GM23338 (cell line): Measurements from ENCODE around the gene FAM76A. TPM values are rescaled to one million over a fixed set of nuclear protein-coding genes. Genes with fewer than 3 reads are reported as not detected.

ENCODE experiments used
- ATAC-seq: fragments of 200-7000 bp; cut with Tn5 transposase; 3 replicates; pipeline ENCODE4 v1.9.1; 2020
- DNase-seq: peaks from one replicate; pipeline ENCODE4 v3.0.0-alpha.2; 2015; ENCODE audit warnings: low spot score
- H2AFZ ChIP-seq: fragments of 200-600 bp; sonication (generic); 2 replicates; pipeline ENCODE4 v1.8.0; 2016; ENCODE audit warnings: antibody characterized with exemption, mild to moderate bottlenecking, moderate library complexity
- H3F3A ChIP-seq: fragments of 200-600 bp; sonication (generic); replicated peaks from 2 replicates; pipeline ENCODE4 v1.8.0; 2017; ENCODE audit warnings: antibody characterized with exemption, mixed run types, low read depth
- H3K27ac ChIP-seq: fragments of 200-600 bp; sonication (generic); 2 replicates; pipeline ENCODE4 v1.6.1; 2016; ENCODE audit warnings: low read depth
- H3K27me3 ChIP-seq: fragments of 200-600 bp; sonication (generic); 2 replicates; pipeline ENCODE4 v1.8.0; 2016; ENCODE audit warnings: mild to moderate bottlenecking, mixed run types, moderate library complexity; ENCODE audit not compliant: insufficient read depth
- H3K36me3 ChIP-seq: fragments of 200-600 bp; sonication (generic); 2 replicates; pipeline ENCODE4 v1.8.0; 2016; ENCODE audit warnings: mild to moderate bottlenecking; ENCODE audit not compliant: insufficient read depth
- H3K4me1 ChIP-seq: fragments of 200-600 bp; sonication (generic); 2 replicates; pipeline ENCODE4 v1.8.0; 2016; ENCODE audit warnings: mild to moderate bottlenecking, moderate library complexity; ENCODE audit not compliant: insufficient read depth
- H3K4me2 ChIP-seq: fragments of 200-600 bp; sonication (generic); 2 replicates; pipeline ENCODE4 v1.7.1; 2017; ENCODE audit warnings: mixed run types
- H3K4me3 ChIP-seq: fragments of 200-600 bp; sonication (generic); 2 replicates; pipeline ENCODE4 v1.6.1; 2016; ENCODE audit warnings: mixed run types
- H3K79me2 ChIP-seq: fragments of 200-600 bp; sonication (generic); replicated peaks from 2 replicates; pipeline ENCODE4 v1.8.0; 2017; ENCODE audit warnings: mild to moderate bottlenecking; ENCODE audit not compliant: insufficient read depth
- H3K9me2 ChIP-seq: fragments of 200-600 bp; sonication (generic); 2 replicates; pipeline ENCODE4 v1.8.0; 2017; ENCODE audit not compliant: insufficient read depth
- H4K20me1 ChIP-seq: fragments of 200-600 bp; sonication (generic); replicated peaks from 2 replicates; pipeline ENCODE4 v1.8.0; 2017; ENCODE audit warnings: mild to moderate bottlenecking; ENCODE audit not compliant: insufficient read depth
- H3K27ac Mint-ChIP-seq: 2 replicates; pipeline ENCODE4 v1.8.0; 2020; ENCODE audit warnings: inconsistent platforms, mild to moderate bottlenecking, moderate library complexity, mixed read lengths
- H3K27me3 Mint-ChIP-seq: 3 replicates; pipeline ENCODE4 v1.8.0; 2022; ENCODE audit warnings: low read depth, mild to moderate bottlenecking, moderate library complexity, mixed read lengths, inconsistent platforms; ENCODE audit not compliant: insufficient read depth, poor library complexity
- H3K36me3 Mint-ChIP-seq: 3 replicates; pipeline ENCODE4 v1.8.0; 2021; ENCODE audit warnings: low read depth, mild to moderate bottlenecking, inconsistent platforms, moderate library complexity, mixed read lengths
- H3K4me1 Mint-ChIP-seq: 3 replicates; pipeline ENCODE4 v1.8.0; 2020; ENCODE audit warnings: mild to moderate bottlenecking, inconsistent platforms, mixed read lengths
- H3K4me3 Mint-ChIP-seq: 3 replicates; pipeline ENCODE4 v1.8.0; 2021; ENCODE audit warnings: moderate library complexity, mild to moderate bottlenecking, inconsistent platforms, mixed read lengths
- H3K9me3 Mint-ChIP-seq: 3 replicates; pipeline ENCODE4 v1.8.0; 2020; ENCODE audit warnings: moderate library complexity, mild to moderate bottlenecking, inconsistent platforms, mixed read lengths
- CREB1 ChIP-seq: fragments of 250-450 bp; sonication (Bioruptor Pico); IDR thresholded peaks from 2 replicates; pipeline ENCODE4 v1.5.0; 2020; ENCODE audit warnings: low read depth, mild to moderate bottlenecking, moderate library complexity
- CTCF ChIP-seq, 2 experiments: fragments of 200-600 bp in 1 of 2; sonication (generic) in 1 of 2; conservative IDR thresholded peaks; 2 replicates each; pipeline versions ENCODE4 v1.5.1 to v1.6.1; 2016 to 2017; ENCODE audit warnings: antibody characterized with exemption in 2 of 2, low read depth in 2 of 2, mild to moderate bottlenecking in 2 of 2, moderate library complexity in 1 of 2
- EZH2 ChIP-seq: fragments of 200-600 bp; sonication (generic); IDR thresholded peaks from one replicate; pipeline ENCODE4 v1.8.0; 2017; ENCODE audit warnings: antibody characterized with exemption, mild to moderate bottlenecking, low read depth; ENCODE audit not compliant: unreplicated experiment
- EZH2phosphoT487 ChIP-seq: fragments of 200-600 bp; sonication (generic); IDR thresholded peaks from one replicate; pipeline ENCODE4 v1.8.1; 2018; ENCODE audit warnings: antibody characterized with exemption; ENCODE audit not compliant: unreplicated experiment
- NANOG ChIP-seq: IDR thresholded peaks from 2 replicates; pipeline ENCODE4 v1.6.1; 2016; ENCODE audit warnings: antibody characterized with exemption, borderline replicate concordance
- POLR2AphosphoS5 ChIP-seq: IDR thresholded peaks from 2 replicates; pipeline ENCODE4 v1.6.1; 2016; ENCODE audit warnings: antibody characterized with exemption, low read depth
- REST ChIP-seq: IDR thresholded peaks from one replicate; pipeline ENCODE4 v1.6.1; 2018; ENCODE audit warnings: antibody characterized with exemption; ENCODE audit not compliant: unreplicated experiment
- ZNF114 ChIP-seq: fragments of 250-450 bp; sonication (Bioruptor Pico); IDR thresholded peaks from 2 replicates; pipeline ENCODE4 v1.5.0; 2020; ENCODE audit warnings: mild to moderate bottlenecking, moderate library complexity
- polyA plus RNA-seq: library from polyadenylated mRNA; unstranded; fragments of >200 nt; fragmentation: Nextera tagmentation; extraction: Ambion mirVana; gene quantifications from 2 replicates; pipeline ENCODE4 v1.2.1, GENCODE V29; 2016
- total RNA-seq: library from RNA; depleted of rRNA; stranded (reverse); fragments of >200 nt; shearing (Covaris generic); gene quantifications from 2 replicates; pipeline ENCODE4 v1.2.3, GENCODE V29; 2014

FAM76A gene
- total and polyA plus RNA-seq, 2 experiments from 2014 or later, result 12.5 to 13.8 TPM

GRCh38 chr1:27779122-27779521, 53.4 kb downstream of the FAM76A start:
- no peak for TF ChIP-seq CTCF (conservative IDR thresholded peaks at IDR 0.05; ENCODE audit: low read depth in 2 of 2)
- no peaks in the 10 kb centered on the region for H3K9me2 ChIP-seq
- no peak overlapping the region for H3K4me3 Mint-ChIP-seq
- H3F3A ChIP-seq, result no peaks in the 10 kb centered on the region
- H3K4me2 ChIP-seq, result no peak overlapping the region
- H3K27ac Mint-ChIP-seq, result no peak overlapping the region
- no peaks in the 10 kb centered on the region for H3K9me3 Mint-ChIP-seq
- H2AFZ ChIP-seq, result no peak overlapping the region
- no peaks in the 10 kb centered on the region for H3K36me3 ChIP-seq
- no peak overlapping the region for H3K4me3 ChIP-seq
- no peak for DNase-seq
- peaks cover under 1% of the 10 kb centered on the region; the same call in 2 of the 3 replicates for H3K4me1 Mint-ChIP-seq
- no peaks in the 10 kb centered on the region for H3K36me3 Mint-ChIP-seq
- H3K79me2 ChIP-seq, result peaks cover 11% of the 10 kb centered on the region
- no peaks in the 10 kb centered on the region for H4K20me1 ChIP-seq
- no peaks in the 10 kb centered on the region for H3K27me3 Mint-ChIP-seq
- H3K27me3 ChIP-seq, result no peaks in the 10 kb centered on the region
- ATAC-seq, result no peak
- H3K4me1 ChIP-seq, result peaks cover 1% of the 10 kb centered on the region
- H3K27ac ChIP-seq, result no peak overlapping the region

- Mint-ChIP-seq H3K27ac (no peak overlapping the region), H3K9me3 (no peaks in the 10 kb centered on the region), H3K4me1 (no peaks in the 10 kb centered on the region), H3K27me3 (no peaks in the 10 kb centered on the region), H3K4me3 (no peak overlapping the region), H3K36me3 (no peaks in the 10 kb centered on the region)
- H3K36me3 ChIP-seq, result no peaks in the 10 kb centered on the region
- H3F3A ChIP-seq, result no peaks in the 10 kb centered on the region
- H3K79me2 ChIP-seq, result peaks cover 3% of the 10 kb centered on the region; the same call in 1 of the 2 replicates
- ATAC-seq (no peak), DNase-seq (no peak)
- no peak overlapping the region for H3K4me3 ChIP-seq
- H3K27ac ChIP-seq, result no peak overlapping the region
- H3K27me3 ChIP-seq, result no peaks in the 10 kb centered on the region
- H4K20me1 ChIP-seq, result no peaks in the 10 kb centered on the region
- H3K9me2 ChIP-seq, result no peaks in the 10 kb centered on the region
- H3K4me2 ChIP-seq, result no peak overlapping the region
- H2AFZ ChIP-seq, result no peak overlapping the region
- no peaks in the 10 kb centered on the region for H3K4me1 ChIP-seq
- TF ChIP-seq REST, result no peak
- TF ChIP-seq EZH2, result no peak
- no peak for TF ChIP-seq POLR2AphosphoS5
- TF ChIP-seq ZNF114, result no peak
- TF ChIP-seq CTCF (conservative IDR thresholded peaks at IDR 0.05; ENCODE audit: low read depth in 2 of 2), result no peak
- TF ChIP-seq CREB1 (CRISPR knock-in tag), result no peak
- TF ChIP-seq NANOG, result no peak
- no peak for TF ChIP-seq EZH2phosphoT487
Observed at GRCh38 chr1:27782950-27783349, 57.2 kb downstream of the FAM76A start.
